Tibial nerve (tissue), 4 donors: ENCODE results near the gene INSIG1.

Source experiments
- EP300 ChIP-seq, 2 donors: sonication (generic); formaldehyde crosslinking; IDR thresholded peaks; one replicate each; pipeline ENCODE4 v1.6.1; 2017; ENCODE audit warnings: antibody characterized with exemption in 2 of 2, mild to moderate bottlenecking in 1 of 2
- POLR2A ChIP-seq, 2 donors: fragments of 450-650 bp; IDR thresholded peaks; one replicate each; pipeline ENCODE4 v1.6.1; 2017; ENCODE audit warnings: antibody characterized with exemption in 2 of 2, mild to moderate bottlenecking in 2 of 2, moderate library complexity in 2 of 2
- TF ChIP-seq, protein P1 (sequence below), 5 experiments: fragments of 200-600 bp in 3 of 5; fragments of 450-650 bp in 2 of 5; sonication (generic) in 3 of 5; IDR thresholded peaks; one replicate each; pipeline ENCODE4 v1.5.1; 2016 to 2019; ENCODE audit warnings: antibody characterized with exemption in 5 of 5, mild to moderate bottlenecking in 3 of 5, moderate library complexity in 2 of 5

DNA sequence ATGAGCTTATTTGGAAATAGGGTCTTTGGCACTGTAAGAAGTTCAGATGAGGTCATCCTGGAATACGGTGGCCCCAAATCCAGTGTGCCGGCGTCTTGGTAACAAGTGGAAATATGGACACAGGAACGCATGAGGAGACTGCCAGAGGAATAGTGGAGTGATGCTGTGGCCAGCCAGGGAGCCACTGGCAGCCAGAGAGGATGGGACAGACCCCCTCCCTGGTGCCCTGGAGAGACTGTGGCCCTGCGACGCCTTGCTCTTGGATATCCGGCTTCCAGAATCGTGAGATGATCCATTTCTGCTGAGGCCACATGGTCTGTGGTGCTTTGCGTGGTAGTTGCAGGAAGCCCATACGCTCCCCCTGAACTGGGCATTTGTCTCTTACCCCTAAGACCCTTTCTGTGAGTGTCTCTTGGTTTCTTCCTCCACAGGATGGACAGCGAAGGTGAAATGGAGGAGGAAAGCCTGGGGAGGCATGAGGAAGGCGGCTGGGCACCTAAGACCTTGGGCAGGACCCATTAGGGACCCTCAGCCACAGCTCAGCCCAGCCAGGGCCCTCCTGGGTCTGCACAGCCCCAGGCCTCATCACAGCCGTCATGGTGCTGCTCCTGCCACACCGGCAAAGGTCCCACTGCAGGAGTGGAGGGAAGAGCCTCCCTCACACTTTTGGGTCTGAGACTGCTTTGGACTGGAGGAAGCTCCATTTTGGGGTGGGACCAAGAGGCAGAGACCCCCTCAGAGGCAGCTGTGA, 53.6 kb downstream of the INSIG1 start:
- TF ChIP-seq, protein P1, sequence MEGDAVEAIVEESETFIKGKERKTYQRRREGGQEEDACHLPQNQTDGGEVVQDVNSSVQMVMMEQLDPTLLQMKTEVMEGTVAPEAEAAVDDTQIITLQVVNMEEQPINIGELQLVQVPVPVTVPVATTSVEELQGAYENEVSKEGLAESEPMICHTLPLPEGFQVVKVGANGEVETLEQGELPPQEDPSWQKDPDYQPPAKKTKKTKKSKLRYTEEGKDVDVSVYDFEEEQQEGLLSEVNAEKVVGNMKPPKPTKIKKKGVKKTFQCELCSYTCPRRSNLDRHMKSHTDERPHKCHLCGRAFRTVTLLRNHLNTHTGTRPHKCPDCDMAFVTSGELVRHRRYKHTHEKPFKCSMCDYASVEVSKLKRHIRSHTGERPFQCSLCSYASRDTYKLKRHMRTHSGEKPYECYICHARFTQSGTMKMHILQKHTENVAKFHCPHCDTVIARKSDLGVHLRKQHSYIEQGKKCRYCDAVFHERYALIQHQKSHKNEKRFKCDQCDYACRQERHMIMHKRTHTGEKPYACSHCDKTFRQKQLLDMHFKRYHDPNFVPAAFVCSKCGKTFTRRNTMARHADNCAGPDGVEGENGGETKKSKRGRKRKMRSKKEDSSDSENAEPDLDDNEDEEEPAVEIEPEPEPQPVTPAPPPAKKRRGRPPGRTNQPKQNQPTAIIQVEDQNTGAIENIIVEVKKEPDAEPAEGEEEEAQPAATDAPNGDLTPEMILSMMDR (IDR thresholded peaks at IDR 0.05): no peak
- TF ChIP-seq POLR2A (IDR thresholded peaks at IDR 0.05) (no peak), EP300 (IDR thresholded peaks at IDR 0.05) (no peak)
